HepG2 (cell line): ENCODE results near the gene COA5. TPM values are rescaled to one million over a fixed set of nuclear protein-coding genes. Genes with fewer than 3 reads are reported as not detected.
A peak's percentile ranks its signal among the peaks of the same experiment; 100 is the strongest.

Experiments used
- ATAC-seq: fragments of 200-7000 bp; cut with Tn5 transposase; 3 replicates; pipeline ENCODE4 v1.9.1; 2020; ENCODE audit warnings: mild to moderate bottlenecking, moderate library complexity
- BruUV-seq: library from RNA; stranded (reverse); fragments of 400-500 nt; replicated peaks from 2 replicates; lab custom pipeline; 2021; lab: Mats Ljungman, UMichigan
- CTCF ChIA-PET: fragments of 300-600 bp; formaldehyde crosslinking; extraction: SDS; loops from one replicate; lab custom pipeline; 2021; ENCODE audit warnings: low total read pairs, inconsistent platforms, low intra/inter-chr PET ratio; lab: Yijun Ruan, JAX
- POLR2A ChIA-PET: fragments of 350-600 bp; sonication (Branson Sonifier 250); formaldehyde crosslinking; loops from one replicate; lab custom pipeline; 2020; ENCODE audit warnings: antibody characterized with exemption, inconsistent platforms; lab: Yijun Ruan, JAX
- DNase-seq: peaks from one replicate; pipeline ENCODE4 v3.0.0-alpha.2; 2015; ENCODE audit warnings: low spot score
- FAIRE-seq: peaks from 3 replicates; lab custom pipeline; 2011; peaks lifted over from hg19 to GRCh38; lab: Jason Lieb, UNC
- H2AFZ ChIP-seq: one replicate; pipeline ENCODE4 v1.6.1; 2011; ENCODE audit warnings: low read length, inconsistent platforms
- H3K27ac ChIP-seq: fragments of 300-600 bp; 3 replicates; pipeline ENCODE4 v1.8.0; 2011; ENCODE audit warnings: mixed run types, mild to moderate bottlenecking, mixed read lengths, low read length, inconsistent platforms; ENCODE audit not compliant: insufficient read depth; ENCODE audit errors: extremely low read length
- H3K27me3 ChIP-seq, 2 experiments: fragments of 200-600 bp in 1 of 2; 2 replicates in 1 of 2; 3 replicates in 1 of 2; pipeline versions ENCODE4 v1.6.0 to v1.8.0; 2011; ENCODE audit warnings: low read length in 2 of 2, mild to moderate bottlenecking in 2 of 2, moderate library complexity in 2 of 2, inconsistent platforms in 1 of 2; ENCODE audit not compliant: insufficient read depth in 2 of 2, control insufficient read depth in 1 of 2
- H3K36me3 ChIP-seq, 2 experiments: fragments of 200-600 bp in 1 of 2; replicated peaks in 1 of 2; 2 replicates in 1 of 2; 3 replicates in 1 of 2; pipeline versions ENCODE4 v1.5.1 to v1.8.0; 2011; ENCODE audit warnings: low read length in 2 of 2, inconsistent platforms in 1 of 2; ENCODE audit not compliant: insufficient read depth in 2 of 2, control insufficient read depth in 1 of 2
- H3K4me1 ChIP-seq: 2 replicates; pipeline ENCODE4 v1.5.1; 2012; ENCODE audit warnings: low read length, inconsistent platforms; ENCODE audit not compliant: insufficient read depth
- H3K4me2 ChIP-seq: 2 replicates; pipeline ENCODE4 v1.6.0; 2011; ENCODE audit warnings: low read depth, low read length, inconsistent platforms
- H3K4me3 ChIP-seq, 3 experiments: fragments of 200-600 bp in 1 of 3; sonication (generic), shearing (Covaris generic) in 1 of 3; replicated peaks in 1 of 3; 2 replicates each; pipeline ENCODE4 v1.5.1; 2011 to 2016; ENCODE audit warnings: low read length in 3 of 3, inconsistent platforms in 2 of 3, low read depth in 2 of 3, mild to moderate bottlenecking in 2 of 3, control low read depth in 1 of 3, mixed read lengths in 1 of 3; ENCODE audit not compliant: insufficient read depth in 1 of 3
- H3K79me2 ChIP-seq: one replicate; pipeline ENCODE4 v1.6.1; 2011; ENCODE audit warnings: low read length, inconsistent platforms; ENCODE audit not compliant: insufficient read depth
- H3K9ac ChIP-seq: 2 replicates; pipeline ENCODE4 v1.6.0; 2011; ENCODE audit warnings: mild to moderate bottlenecking, low read depth, low read length, inconsistent platforms; ENCODE audit not compliant: insufficient read depth
- H3K9me3 ChIP-seq: 2 replicates; pipeline ENCODE4 v1.5.1; 2012; ENCODE audit warnings: mild to moderate bottlenecking, low read length
- H4K20me1 ChIP-seq: 2 replicates; pipeline ENCODE4 v1.6.0; 2011; ENCODE audit warnings: inconsistent platforms, mild to moderate bottlenecking, low read length, moderate library complexity; ENCODE audit not compliant: insufficient read depth
- RBM22 ChIP-seq: fragments of 200-400 bp; formaldehyde crosslinking; optimal IDR thresholded peaks from 2 replicates; pipeline ENCODE3; 2017; ENCODE audit warnings: mild to moderate bottlenecking, low read length, moderate library complexity
- ZBED4 ChIP-seq: sonication (generic); formaldehyde crosslinking; IDR thresholded peaks from 2 replicates; pipeline ENCODE4 v1.4.0; 2020; ENCODE audit warnings: missing genetic modification reagents, borderline replicate concordance
- whole genome bisulfite sequencing: methylation state at CpG from one replicate; pipeline ENCODE4 v1.1.6; 2017; ENCODE audit warnings: low lambda C conversion rate; 5-methylcytosine and 5-hydroxymethylcytosine counted together
- in situ Hi-C: cut with HindIII; loops from 2 replicates; pipeline ENCODE4 v1.10.0; 2017; ENCODE audit warnings: low pct_unique_long_range_greater_than_20kb; ENCODE audit not compliant: extremely low pct_ligation_motif_present
- intact Hi-C: fragments of 100-400 bp; cut with micrococcal nuclease; formaldehyde crosslinking; loops from one replicate; pipeline ENCODE4 v1.10.0; 2022; ENCODE audit not compliant: unreplicated experiment
- polyA plus RNA-seq, 8 experiments: library from polyadenylated mRNA; depleted of rRNA in 3 of 8; stranded (reverse) in 7 of 8; unstranded in 1 of 8; fragments of >200 nt; fragmentation: Illumina TruSeq in 4 of 8; extraction: Trizol in 4 of 8; gene quantifications; 2 replicates each; pipeline versions ENCODE4 v1.2.1 to v1.2.3, GENCODE V29; 2011 to 2016; ENCODE audit warnings: low read depth in 4 of 8, missing spikeins in 1 of 8, mixed read lengths in 1 of 8; ENCODE audit not compliant: insufficient read depth in 1 of 8
- total RNA-seq, 5 experiments: library from RNA; depleted of rRNA; stranded (reverse); fragments of >200 nt; fragmentation: Illumina TruSeq; extraction: Trizol; gene quantifications; 2 replicates each; pipeline ENCODE4 v1.2.3, GENCODE V29; 2016; ENCODE audit warnings: low read depth in 1 of 5

The COA5 gene
- total and polyA plus RNA-seq, 2 of the 13 experiments (the other 11 are each of a cell fraction or from before 2014, with no cell fraction given) = 43.6 to 64.5 TPM

GRCh38 chr2:98656800-98657199 lies 48.5 kb upstream of the COA5 start:
- BruUV-seq = no TSS peak
- in situ Hi-C loops = no loop called here
- WGBS = 99% methylated on average over 4 of the region's 4 CpGs

More at GRCh38 chr2:98656800-98657199, 48.5 kb upstream of the COA5 start:
- no peaks in the 10 kb centered on the region for H3K9me3 ChIP-seq
- peak; percentile 58 for TF ChIP-seq RBM22
- no peak for TF ChIP-seq ZBED4 (CRISPR knock-in tag)
- TF ChIP-seq, all 625 proteins: peak for 1
- peaks cover 4 to 46% of the 10 kb centered on the region in 2 experiments for H3K36me3 ChIP-seq
- H2AFZ ChIP-seq = no peak overlapping the region
- no peaks in the 10 kb centered on the region for H3K27me3 ChIP-seq
- peaks cover 2% of the 10 kb centered on the region for H3K79me2 ChIP-seq
- DNase-seq (no peak), ATAC-seq (no peak), FAIRE-seq (no peak)
- H3K9ac ChIP-seq = no peak overlapping the region
- intact Hi-C loops = no loop called here
- no peak overlapping the region for H3K27ac ChIP-seq
- H3K4me1 ChIP-seq = no peaks in the 10 kb centered on the region
- ChIA-PET CTCF (no interaction called here), POLR2A (no interaction called here)
- H3K4me2 ChIP-seq = no peak overlapping the region
- no peak overlapping the region for H3K4me3 ChIP-seq
- H4K20me1 ChIP-seq = no peaks in the 10 kb centered on the region
